GM12878 (cell line): ENCODE data around the gene AFMID. TPM values are rescaled to one million over a fixed set of nuclear protein-coding genes. Genes with fewer than 3 reads are reported as not detected.
A peak's percentile ranks its signal among the peaks of the same experiment; 100 is the strongest.

Experiments used
- ATF2 ChIP-seq: IDR thresholded peaks from 2 replicates; pipeline ENCODE4 v1.6.1; 2012; ENCODE audit warnings: low read length, inconsistent platforms
- CEBPB ChIP-seq, 2 experiments: fragments of 150-350 bp in 1 of 2; IDR thresholded peaks; 2 replicates each; pipeline ENCODE4 v1.6.1; 2012 to 2014; ENCODE audit warnings: low read depth in 2 of 2, low read length in 2 of 2, borderline replicate concordance in 1 of 2, inconsistent platforms in 1 of 2
- E2F4 ChIP-seq: IDR thresholded peaks from 2 replicates; pipeline ENCODE4 v1.6.1; 2012; ENCODE audit warnings: low read depth, low read length, improper control_type of control experiment
- FOS ChIP-seq: IDR thresholded peaks from 3 replicates; pipeline ENCODE4 v1.6.1; 2011; ENCODE audit warnings: borderline replicate concordance; ENCODE audit not compliant: insufficient read length; ENCODE audit errors: extremely low read depth
- NBN ChIP-seq: fragments of 450-650 bp; IDR thresholded peaks from 2 replicates; pipeline ENCODE4 v1.6.1; 2016
- NFYB ChIP-seq: IDR thresholded peaks from 2 replicates; pipeline ENCODE4 v1.6.1; 2011; ENCODE audit warnings: low read depth, mild to moderate bottlenecking, low read length, improper control_type of control experiment, moderate library complexity; ENCODE audit not compliant: insufficient read depth
- PKNOX1 ChIP-seq: fragments of 450-650 bp; IDR thresholded peaks from 2 replicates; pipeline ENCODE4 v1.6.1; 2016; ENCODE audit warnings: mild to moderate bottlenecking
- RCOR1 ChIP-seq: conservative IDR thresholded peaks from 2 replicates; pipeline ENCODE4 v1.6.1; 2012; ENCODE audit warnings: low read depth, low read length, improper control_type of control experiment
- RUNX3 ChIP-seq: IDR thresholded peaks from 2 replicates; pipeline ENCODE4 v1.6.1; 2012; ENCODE audit warnings: low read length, inconsistent platforms
- WRNIP1 ChIP-seq: IDR thresholded peaks from 2 replicates; pipeline ENCODE4 v1.6.1; 2011; ENCODE audit warnings: low read depth, low read length, improper control_type of control experiment, borderline replicate concordance
- ZNF384 ChIP-seq: IDR thresholded peaks from 2 replicates; pipeline ENCODE4 v1.6.1; 2012; ENCODE audit warnings: low read depth, mild to moderate bottlenecking, low read length, improper control_type of control experiment, borderline replicate concordance
- polyA plus RNA-seq, 11 experiments: library from polyadenylated mRNA; depleted of rRNA in 4 of 11; unstranded in 6 of 11; stranded (reverse) in 5 of 11; fragments of >200 nt; fragmentation: Nextera tagmentation in 4 of 11; fragmentation: Illumina TruSeq in 1 of 11; extraction: Ambion mirVana in 4 of 11; extraction: Trizol in 1 of 11; gene quantifications; 1 replicate in 1 of 11; 2 replicates in 10 of 11; pipeline versions ENCODE4 v1.2.1 to v1.2.3, GENCODE V29; 2011 to 2016; ENCODE audit warnings: inconsistent platforms in 2 of 11, missing spikeins in 2 of 11, low read depth in 1 of 11
- total RNA-seq, 4 experiments: library from RNA; depleted of rRNA in 3 of 4; stranded (reverse); fragments of >200 nt in 3 of 4; fragmentation: Illumina TruSeq in 1 of 4; extraction: Trizol in 1 of 4; gene quantifications; 2 replicates each; pipeline versions ENCODE4 v1.2.1 to v1.2.3, GENCODE V29; 2013 to 2021
- TF ChIP-seq, protein P1 (sequence below): fragments of 450-650 bp; IDR thresholded peaks from 2 replicates; pipeline ENCODE4 v1.6.1; 2017; ENCODE audit warnings: mild to moderate bottlenecking, moderate library complexity
- TF ChIP-seq, protein P2 (sequence below): fragments of 450-650 bp; IDR thresholded peaks from 2 replicates; pipeline ENCODE4 v1.6.1; 2018; ENCODE audit warnings: mild to moderate bottlenecking, low read depth, moderate library complexity; ENCODE audit not compliant: partially characterized antibody
- TF ChIP-seq, protein P3 (sequence below): fragments of 450-650 bp; IDR thresholded peaks from 2 replicates; pipeline ENCODE4 v1.6.1; 2014; ENCODE audit warnings: mild to moderate bottlenecking
- TF ChIP-seq, protein P4 (sequence below): fragments of 450-650 bp; IDR thresholded peaks from 2 replicates; pipeline ENCODE4 v1.6.1; 2016; ENCODE audit warnings: mild to moderate bottlenecking

Gene AFMID
- total and polyA plus RNA-seq, 10 of the 15 experiments (the other 5 are each of a cell fraction or from before 2014, with no cell fraction given) = 36.1 to 98.8 (median 51.6) TPM

GRCh38 chr17:78159575-78160158, 27.5 kb upstream of the AFMID start (continued):
- TF ChIP-seq PKNOX1 = no peak
- TF ChIP-seq WRNIP1 = no peak
- peak; percentile 90 for TF ChIP-seq RUNX3
- TF ChIP-seq RCOR1 = no peak
- TF ChIP-seq, protein P1, sequence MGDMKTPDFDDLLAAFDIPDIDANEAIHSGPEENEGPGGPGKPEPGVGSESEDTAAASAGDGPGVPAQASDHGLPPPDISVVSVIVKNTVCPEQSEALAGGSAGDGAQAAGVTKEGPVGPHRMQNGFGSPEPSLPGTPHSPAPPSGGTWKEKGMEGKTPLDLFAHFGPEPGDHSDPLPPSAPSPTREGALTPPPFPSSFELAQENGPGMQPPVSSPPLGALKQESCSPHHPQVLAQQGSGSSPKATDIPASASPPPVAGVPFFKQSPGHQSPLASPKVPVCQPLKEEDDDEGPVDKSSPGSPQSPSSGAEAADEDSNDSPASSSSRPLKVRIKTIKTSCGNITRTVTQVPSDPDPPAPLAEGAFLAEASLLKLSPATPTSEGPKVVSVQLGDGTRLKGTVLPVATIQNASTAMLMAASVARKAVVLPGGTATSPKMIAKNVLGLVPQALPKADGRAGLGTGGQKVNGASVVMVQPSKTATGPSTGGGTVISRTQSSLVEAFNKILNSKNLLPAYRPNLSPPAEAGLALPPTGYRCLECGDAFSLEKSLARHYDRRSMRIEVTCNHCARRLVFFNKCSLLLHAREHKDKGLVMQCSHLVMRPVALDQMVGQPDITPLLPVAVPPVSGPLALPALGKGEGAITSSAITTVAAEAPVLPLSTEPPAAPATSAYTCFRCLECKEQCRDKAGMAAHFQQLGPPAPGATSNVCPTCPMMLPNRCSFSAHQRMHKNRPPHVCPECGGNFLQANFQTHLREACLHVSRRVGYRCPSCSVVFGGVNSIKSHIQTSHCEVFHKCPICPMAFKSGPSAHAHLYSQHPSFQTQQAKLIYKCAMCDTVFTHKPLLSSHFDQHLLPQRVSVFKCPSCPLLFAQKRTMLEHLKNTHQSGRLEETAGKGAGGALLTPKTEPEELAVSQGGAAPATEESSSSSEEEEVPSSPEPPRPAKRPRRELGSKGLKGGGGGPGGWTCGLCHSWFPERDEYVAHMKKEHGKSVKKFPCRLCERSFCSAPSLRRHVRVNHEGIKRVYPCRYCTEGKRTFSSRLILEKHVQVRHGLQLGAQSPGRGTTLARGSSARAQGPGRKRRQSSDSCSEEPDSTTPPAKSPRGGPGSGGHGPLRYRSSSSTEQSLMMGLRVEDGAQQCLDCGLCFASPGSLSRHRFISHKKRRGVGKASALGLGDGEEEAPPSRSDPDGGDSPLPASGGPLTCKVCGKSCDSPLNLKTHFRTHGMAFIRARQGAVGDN = no peak; the same call in 1 of the 2 replicates
- no peak for TF ChIP-seq FOS
- no peak for TF ChIP-seq E2F4
- no peak for TF ChIP-seq ZNF384
- peak; percentile 54; the same call in 1 of the 2 replicates for TF ChIP-seq NBN
- peak; percentile 87; the same call in 1 of the 2 replicates for TF ChIP-seq ATF2
- no peak for TF ChIP-seq NFYB
- TF ChIP-seq, protein P2, sequence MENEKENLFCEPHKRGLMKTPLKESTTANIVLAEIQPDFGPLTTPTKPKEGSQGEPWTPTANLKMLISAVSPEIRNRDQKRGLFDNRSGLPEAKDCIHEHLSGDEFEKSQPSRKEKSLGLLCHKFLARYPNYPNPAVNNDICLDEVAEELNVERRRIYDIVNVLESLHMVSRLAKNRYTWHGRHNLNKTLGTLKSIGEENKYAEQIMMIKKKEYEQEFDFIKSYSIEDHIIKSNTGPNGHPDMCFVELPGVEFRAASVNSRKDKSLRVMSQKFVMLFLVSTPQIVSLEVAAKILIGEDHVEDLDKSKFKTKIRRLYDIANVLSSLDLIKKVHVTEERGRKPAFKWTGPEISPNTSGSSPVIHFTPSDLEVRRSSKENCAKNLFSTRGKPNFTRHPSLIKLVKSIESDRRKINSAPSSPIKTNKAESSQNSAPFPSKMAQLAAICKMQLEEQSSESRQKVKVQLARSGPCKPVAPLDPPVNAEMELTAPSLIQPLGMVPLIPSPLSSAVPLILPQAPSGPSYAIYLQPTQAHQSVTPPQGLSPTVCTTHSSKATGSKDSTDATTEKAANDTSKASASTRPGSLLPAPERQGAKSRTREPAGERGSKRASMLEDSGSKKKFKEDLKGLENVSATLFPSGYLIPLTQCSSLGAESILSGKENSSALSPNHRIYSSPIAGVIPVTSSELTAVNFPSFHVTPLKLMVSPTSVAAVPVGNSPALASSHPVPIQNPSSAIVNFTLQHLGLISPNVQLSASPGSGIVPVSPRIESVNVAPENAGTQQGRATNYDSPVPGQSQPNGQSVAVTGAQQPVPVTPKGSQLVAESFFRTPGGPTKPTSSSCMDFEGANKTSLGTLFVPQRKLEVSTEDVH = no peak
- TF ChIP-seq, protein P3, sequence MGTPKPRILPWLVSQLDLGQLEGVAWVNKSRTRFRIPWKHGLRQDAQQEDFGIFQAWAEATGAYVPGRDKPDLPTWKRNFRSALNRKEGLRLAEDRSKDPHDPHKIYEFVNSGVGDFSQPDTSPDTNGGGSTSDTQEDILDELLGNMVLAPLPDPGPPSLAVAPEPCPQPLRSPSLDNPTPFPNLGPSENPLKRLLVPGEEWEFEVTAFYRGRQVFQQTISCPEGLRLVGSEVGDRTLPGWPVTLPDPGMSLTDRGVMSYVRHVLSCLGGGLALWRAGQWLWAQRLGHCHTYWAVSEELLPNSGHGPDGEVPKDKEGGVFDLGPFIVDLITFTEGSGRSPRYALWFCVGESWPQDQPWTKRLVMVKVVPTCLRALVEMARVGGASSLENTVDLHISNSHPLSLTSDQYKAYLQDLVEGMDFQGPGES = no peak
- TF ChIP-seq, protein P4, sequence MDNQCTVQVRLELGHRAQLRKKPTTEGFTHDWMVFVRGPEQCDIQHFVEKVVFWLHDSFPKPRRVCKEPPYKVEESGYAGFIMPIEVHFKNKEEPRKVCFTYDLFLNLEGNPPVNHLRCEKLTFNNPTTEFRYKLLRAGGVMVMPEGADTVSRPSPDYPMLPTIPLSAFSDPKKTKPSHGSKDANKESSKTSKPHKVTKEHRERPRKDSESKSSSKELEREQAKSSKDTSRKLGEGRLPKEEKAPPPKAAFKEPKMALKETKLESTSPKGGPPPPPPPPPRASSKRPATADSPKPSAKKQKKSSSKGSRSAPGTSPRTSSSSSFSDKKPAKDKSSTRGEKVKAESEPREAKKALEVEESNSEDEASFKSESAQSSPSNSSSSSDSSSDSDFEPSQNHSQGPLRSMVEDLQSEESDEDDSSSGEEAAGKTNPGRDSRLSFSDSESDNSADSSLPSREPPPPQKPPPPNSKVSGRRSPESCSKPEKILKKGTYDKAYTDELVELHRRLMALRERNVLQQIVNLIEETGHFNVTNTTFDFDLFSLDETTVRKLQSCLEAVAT = peak; percentile 35; the same call in 1 of the 2 replicates
- TF ChIP-seq CEBPB (IDR thresholded peaks at IDR 0.05; ENCODE audit: borderline replicate concordance in 1 of 2, low read depth in 2 of 2, low read length in 2 of 2) = peak in 1 of 2 experiments; percentile 38; a peak in 2 of 4 replicates
